ENCODE measurements around the gene NEDD4L. TPM values are rescaled to one million over a fixed set of nuclear protein-coding genes. Genes with fewer than 3 reads are reported as not detected.

NEDD4L gene
- total RNA-seq, 1 donor from 2014 or later, result 60.2 TPM

DNA sequence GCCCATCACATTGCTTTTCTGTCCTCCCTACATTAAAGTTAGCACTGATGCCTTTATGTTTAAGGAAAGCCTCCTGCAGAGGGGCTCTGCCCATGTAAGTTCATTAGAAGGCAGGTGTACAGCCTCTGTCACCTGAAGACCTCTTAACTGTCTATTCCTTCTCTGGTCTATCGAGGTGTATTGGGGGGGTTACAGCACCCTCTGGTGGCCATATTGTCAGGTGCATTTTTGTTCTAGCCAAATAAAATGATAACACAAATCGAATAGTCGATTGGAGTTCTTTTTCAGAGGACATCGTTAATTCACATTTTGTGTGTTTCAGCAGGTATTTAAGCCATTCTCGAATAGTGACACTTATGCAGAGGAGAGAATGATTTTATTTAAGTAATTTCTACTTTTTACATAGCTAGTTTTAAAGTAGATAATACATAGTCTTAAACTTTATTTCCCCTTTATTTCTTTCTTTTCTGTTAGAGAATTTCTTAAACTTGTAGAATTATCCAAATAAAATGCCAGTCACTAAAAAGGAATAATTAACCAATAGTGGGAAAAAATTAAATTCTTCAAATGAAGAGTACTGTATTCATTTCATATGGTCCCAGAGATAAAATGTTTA, 136.8 kb downstream of the NEDD4L start:
- no peak for DNase-seq (ENCODE audit: low spot score)

DNA sequence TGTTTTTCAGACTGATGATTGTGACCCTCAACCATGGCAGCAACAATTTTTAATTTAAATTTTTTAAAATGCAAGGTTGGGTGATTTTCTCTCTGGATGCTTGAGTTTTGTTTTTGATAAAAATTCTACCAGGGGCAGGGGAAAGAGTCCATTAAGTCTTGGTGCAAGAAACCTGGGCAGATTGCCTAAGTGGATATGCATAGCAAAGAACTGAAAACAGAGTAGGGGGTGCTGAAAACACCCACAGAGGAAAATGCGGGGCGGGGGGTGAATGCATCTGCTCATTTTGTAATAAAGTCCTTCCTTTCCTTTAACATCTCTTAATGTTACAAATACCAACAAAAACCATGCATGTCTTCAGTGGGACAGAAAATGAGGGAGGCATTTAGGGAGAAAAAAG, 138.0 kb downstream of the NEDD4L start:
- DNase-seq (ENCODE audit: low spot score), result no peak

DNA sequence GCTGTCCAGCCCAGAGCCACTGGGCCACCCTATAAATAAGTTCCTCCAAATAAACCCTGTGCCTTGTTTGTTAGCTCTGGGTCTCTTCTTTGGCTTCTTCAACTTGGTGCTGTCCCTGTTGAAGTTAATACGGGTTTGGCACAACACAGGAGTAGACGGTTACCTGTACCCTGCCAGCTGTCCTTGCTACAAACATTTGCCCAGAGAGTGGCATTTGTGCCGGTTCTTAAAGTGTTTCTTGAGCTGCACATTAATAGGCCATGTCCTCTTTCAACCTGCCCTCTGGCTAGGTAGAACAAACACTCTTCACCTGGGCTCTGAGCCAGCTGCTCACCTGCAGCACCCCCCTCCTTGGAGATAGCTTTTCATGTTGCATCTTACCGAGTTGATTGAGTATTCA, 139.2 kb downstream of the NEDD4L start:
- no peak for DNase-seq (ENCODE audit: low spot score)

DNA sequence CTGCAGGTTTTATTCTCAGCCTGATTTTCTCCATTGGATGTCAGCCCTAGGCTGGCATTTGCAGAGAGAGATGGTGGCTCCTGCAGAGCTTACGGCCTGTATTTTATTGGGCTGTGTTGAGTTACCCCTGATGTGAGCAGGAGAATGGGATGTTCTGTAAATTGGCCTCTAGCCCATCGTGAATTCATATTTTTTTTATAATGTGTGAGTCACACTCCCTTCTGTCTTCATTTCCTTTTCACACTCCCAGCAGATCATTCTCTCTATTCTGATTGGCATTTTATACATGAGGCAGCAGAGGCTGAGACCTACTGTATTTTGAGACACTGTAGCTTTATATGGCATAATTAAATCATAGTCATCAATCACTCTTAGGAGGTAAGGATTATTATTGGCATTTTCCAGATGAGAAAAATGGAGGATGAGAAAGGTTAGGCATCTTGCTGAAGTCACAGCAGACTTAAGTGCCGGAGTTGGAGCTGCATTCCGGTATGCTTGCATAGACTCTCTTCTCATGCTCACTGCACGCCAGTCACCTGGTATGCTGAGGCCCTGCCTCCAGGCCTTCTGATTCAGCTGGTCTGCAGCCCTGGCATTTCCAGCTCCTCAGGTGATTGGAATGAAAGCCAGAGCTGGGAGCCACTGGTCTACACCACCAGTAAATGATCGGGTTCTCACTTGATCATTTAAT, 142.4 kb downstream of the NEDD4L start:
- DNase-seq (ENCODE audit: low spot score), result peak; percentile 41

DNA sequence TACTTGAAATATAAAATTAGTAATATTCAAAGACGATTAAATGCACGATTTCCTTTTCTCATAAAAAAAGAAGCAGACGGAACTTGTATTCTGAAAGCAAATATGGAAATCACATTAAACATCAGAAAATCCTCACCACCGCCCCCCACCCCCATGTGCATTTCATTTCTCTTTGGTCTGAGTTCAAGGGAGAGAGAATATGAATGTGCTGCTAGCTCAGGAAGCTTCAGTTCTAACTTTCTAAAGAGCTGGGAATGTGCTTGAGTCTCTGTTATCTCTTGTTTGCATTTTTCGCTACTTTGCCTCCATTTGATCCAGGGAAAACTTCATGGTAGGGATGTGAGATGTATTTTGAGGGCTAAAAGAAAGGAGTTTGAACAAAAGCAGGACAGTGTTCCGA, 143.6 kb downstream of the NEDD4L start:
- DNase-seq (ENCODE audit: low spot score), result no peak

DNA sequence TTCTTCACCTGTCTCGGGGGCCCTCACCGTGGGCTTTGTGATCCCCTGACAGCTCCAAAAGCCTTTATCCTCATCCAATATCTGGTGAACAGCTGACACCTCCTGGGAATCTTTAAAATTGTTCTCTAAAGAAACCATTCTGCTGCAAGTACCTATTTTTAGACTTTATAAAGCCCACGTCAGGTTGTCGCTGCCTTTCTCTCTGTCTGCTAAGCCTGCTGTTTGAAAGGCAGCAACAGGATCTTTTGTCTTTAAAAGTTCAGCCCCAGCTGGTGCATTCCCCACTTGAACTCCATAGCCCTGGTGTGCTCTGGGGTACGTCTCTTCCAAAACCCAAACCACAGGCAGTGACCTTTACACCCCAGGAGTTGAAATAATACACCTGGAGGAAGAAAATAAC, 145.0 kb downstream of the NEDD4L start:
- DNase-seq (ENCODE audit: low spot score), result no peak

DNA sequence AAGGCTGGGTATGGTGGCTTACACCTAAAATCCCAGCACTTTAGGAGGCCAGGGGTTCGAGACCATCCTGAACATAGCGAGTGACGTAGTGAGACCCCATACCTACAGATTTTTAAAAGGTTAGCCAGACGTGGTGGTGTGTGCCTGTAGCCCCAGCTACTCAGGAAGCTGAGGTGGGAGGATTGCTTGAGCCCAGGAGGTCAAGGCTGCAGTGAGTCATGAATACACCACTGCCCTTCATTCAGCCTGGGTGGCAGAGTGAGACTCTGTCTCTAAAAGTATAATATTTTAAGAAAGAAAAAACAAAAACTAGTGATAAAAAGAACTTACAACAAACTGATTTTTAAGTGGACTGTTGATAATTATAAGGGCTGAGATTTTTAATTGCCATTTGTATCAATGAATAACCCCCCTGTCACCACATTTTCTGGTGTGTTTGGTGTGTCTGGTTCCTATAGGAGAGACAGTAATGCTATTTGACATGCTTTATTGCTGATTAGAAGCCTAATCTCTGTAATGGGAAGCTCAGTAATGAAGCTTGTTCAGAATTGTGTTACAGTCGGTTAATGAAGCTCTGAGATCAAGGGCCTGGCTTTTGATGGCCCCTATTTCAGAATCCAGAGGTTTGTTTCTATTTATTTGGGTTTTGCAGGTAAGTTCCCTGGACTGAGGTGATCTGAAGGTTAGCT, 147.0 kb downstream of the NEDD4L start:
- DNase-seq (ENCODE audit: low spot score), result no peak

DNA sequence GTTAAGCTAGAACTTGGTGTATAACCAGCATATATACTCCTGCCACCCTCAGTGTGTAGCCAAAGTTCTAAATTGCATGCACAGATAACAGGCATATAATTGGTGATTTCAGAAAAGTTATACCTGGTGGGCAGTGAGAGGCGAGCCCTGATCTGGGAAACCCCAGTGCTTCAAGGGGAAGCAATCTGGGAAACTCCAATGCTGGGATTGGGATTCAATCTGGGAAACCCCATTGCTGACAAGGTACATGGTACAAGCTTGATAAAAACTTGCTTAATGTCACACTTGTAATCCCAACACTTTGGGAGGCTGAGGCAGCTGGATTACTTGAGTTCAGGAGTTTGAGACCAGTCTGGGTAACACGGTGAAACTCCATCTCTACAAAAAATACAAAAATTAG, 147.6 kb downstream of the NEDD4L start:
- DNase-seq (ENCODE audit: low spot score), result no peak

DNA sequence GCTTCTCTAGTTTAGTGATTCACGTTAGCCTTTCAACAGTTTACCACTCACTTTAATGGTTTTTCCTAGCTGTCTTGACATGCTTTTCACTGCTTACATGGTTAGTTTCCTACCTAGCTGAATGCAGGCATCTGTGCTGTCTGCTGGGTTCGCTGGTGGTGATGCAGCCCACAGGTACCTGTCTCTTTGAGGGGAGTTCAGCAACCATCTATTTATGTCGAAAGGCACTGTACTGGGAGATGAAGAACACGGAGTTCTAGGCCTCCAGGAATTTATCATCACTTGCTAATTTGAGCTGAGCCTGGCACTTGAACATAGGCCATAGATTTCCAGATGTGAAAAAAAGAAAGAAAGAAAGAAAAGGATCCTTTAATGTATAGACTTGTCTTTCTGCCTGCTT, 148.5 kb downstream of the NEDD4L start:
- DNase-seq (ENCODE audit: low spot score), result no peak

DNA sequence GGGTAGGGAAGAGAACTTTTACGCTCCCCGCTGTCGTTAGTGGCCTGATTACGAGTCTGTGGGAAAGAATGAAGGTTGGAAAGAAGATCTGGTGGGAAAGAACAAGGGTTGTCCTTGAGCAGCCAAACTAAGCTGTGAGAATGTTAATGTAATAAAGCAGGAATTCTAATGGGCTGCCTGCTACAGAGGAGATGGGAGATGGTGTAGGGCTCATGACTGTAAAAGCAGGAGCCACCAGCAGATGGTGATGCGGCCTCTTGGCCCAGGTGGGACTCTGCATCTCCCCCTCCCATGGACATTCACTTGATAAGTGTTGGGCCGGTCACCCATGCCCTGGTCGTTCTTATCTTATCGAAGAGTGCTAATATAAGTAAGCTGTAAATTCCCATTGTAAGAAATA, 150.0 kb downstream of the NEDD4L start:
- no peak for DNase-seq (ENCODE audit: low spot score)

DNA sequence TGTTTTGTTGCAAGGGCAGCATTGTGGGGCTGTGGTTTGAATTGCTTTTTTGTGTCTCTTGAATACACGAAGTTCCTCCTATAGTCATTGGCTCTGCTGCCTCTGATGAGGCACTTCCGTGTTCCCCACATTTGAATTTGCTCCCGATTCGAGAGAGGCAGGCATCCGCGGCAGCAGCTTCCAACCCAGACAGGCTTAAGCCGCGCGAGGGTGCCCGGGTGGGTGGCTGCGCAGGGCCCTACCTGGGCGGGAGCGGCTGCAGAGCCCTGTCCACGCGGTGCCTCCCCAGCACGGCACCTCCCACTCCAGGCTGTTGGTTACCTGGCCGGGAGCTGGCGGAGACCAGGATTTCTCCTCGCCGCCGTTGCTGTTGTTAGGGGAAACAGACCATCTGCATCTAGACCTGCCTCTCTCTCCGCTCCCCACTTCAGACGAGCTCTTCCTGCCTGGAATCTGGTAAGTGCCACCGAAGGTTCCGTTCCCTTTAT, 151.3 kb downstream of the NEDD4L start:
- peak; percentile 37 for DNase-seq (ENCODE audit: low spot score)

DNA sequence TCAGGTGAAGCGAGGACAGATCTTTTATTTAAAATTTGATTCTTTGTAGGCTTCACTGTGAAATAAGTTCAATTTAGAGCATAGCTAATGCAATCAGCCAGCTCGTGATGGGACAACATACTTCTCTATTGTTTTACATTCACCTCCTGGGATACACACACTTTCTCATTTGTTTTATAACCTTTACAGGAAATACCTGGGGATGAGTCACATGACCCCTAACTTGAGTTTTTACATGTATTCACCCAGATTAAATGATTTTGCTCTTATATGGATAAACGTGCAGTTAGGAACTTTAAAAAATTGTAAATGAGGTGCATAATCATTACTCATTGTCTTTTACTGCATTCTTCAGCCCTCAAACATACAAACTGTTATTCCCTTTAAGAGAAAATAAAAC, 152.1 kb downstream of the NEDD4L start:
- DNase-seq (ENCODE audit: low spot score), result no peak

DNA sequence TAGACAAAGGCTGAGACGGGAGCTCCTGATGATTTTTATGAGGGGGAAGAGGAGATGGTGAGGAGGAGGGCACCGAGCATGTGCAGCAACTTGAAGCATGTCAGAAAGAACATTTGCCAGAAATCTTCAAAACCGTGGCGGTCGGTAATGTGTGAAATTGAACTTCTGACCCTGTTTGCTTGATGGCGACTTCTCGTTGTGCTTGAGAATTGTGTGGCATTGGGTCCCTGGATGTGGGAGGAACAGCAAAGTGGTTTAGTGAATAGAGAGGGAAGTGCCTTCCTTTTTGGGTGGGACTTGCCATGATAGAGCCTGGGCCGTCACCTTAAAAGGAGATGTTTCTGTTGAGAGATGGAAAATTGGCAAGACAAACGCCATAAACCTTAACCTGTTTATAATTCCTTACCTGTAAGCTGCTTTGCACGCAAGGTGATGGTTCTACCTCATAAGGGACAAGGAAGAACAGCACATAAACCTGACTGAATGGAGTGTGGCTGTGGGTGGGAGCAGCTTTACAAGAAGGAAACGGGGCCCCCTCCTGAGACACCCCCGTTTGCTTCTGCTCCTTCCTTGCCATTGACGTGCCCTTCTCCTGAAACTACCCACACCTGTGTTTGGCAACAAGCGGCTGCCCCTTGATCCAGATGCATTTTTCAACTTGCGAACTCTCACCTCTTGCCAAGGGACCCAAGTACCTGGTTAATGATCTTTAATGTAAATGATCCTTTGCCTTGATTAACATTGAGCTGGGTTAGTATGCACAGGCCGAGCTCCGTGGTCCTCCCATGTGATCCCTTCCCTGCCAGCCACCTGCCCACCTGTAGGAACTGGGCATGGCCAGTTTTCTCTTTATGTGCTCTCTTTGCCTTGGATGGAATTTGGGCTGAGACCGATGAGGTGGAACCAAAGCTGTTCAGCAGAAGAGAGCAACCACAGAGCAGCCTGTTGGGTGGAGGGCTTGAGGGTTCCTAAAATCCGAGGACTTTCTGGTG, 153.2 kb downstream of the NEDD4L start:
- no peak for DNase-seq (ENCODE audit: low spot score)

DNA sequence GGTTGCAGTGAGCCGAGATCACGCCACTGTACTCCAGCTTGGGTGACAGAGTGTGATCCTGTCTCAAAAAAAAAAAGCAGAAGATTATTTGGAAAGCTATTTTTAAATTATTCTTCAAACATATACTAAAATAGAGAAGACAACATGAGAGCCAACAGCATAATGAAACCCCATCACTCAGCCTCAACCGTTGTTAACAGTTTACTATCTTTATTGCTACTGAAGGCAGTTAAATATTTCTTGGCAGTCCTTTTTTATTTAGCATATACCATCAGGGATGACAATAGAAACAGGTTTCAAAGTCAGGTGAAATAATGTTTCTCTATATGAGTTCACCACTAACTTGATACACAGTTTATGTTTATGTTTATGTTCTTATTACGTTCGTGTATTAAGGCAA, 157.2 kb downstream of the NEDD4L start:
- no peak for DNase-seq (ENCODE audit: low spot score)

DNA sequence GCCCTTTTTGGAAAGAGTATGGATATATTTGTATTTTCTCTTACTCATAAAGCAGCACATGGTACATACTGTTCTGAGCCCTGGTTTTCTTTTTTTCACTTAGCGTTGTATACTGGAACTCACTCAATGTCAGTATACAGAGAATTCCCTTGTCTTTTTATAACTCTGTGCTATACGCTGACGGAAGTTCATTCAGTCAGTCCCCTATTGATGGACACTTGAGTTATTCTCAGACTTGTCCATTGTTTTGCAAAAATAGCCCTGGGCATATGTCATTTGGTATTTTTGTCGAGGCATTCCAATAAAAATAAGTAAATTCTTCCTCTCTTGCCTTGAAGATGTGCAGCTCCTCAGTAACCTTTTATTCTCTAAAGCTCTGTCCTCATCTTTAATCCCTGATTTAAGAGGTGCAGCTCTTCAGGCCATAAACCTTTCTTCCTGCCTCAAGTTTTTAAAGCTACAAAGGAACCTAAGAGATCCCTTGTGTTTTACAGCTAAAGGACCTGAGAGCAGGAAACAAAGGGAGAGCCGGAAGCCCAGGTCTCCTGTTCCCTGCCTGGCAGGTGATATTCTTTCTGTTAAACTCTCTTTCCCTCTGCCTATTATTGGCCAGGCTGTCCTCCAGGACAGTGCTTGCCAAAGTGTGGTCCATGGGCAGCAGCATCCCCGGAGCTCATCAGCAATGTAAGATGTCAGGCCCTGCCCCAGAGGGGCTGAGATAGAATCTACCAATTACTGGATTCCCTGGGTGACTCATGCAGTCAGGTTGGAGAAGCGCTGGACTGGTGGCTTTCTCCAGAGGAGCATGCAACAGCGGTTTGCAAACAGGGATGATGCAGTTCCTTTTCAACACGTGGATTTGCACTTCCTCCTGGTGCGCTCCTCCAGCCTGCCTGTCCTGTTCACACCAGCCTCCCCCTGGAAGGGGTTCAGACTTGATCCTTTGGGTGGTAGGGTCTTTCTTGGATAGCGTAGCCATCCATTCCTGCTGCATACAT, 158.0 kb downstream of the NEDD4L start:
- DNase-seq (ENCODE audit: low spot score), result no peak

DNA sequence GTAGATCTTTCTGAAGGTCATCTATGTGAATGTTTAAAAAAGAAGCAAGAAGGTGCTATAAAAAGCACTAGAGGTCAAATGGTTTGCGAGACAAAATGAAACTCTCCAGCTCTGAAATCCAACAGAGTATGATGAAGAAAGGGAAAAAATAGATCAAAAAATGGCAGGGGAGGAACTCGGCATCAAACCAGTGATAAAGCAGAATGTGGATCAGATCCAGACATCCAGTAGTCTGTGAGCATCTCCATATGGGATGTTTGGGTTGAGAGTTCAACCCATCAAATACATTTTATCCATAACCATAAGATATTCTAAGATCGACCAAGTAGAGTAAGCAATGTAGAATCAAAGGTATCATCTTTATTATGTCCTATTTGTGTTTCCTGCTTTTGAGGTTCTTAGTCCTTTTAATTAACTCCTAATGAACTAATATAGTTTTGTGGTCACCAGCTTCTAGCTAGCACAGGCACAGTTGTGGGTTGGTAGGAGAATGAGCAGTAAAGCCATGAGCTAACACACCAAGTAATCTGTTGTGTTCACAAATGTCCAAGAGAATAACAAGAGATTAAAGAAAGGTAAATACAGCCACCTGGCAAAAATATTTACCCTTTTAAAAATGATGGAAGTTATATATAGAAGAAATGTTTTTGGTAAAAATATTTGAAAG, 160.9 kb downstream of the NEDD4L start:
- no peak for DNase-seq (ENCODE audit: low spot score)

DNA sequence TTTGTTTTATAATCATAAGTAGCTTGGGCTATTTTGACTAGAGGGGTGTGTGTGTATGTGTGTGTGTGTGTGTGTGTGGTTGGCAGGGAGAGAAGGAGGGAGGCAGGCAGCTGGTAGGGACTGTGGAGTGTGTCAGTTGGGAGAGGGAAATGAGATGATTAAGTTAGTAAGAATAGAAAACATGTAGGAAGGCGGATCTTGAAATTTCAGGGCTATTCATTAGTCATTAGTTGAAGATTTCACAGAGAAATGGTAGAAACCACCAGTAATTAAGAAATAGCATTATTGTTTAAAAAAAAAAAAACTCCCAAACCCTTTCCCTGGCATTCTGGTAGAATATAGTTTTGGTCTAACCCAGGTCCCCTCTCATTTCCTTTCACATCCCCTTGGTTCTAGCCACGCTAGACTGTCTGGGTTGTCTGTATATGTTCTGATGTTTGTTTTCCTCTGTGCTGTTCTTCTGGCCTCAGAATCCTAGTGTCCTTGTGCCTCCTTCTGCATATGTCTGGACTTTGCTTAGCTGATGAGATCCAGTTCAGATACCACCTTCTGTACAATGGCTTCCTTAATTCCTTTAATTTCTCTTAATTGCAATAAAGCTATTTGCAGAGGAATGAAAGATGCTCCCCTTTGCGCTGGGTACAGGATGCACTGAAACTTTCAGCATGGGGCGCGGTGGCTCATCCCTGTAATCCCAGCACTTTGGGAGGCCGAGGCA, 161.6 kb downstream of the NEDD4L start:
- no peak for DNase-seq (ENCODE audit: low spot score)

DNA sequence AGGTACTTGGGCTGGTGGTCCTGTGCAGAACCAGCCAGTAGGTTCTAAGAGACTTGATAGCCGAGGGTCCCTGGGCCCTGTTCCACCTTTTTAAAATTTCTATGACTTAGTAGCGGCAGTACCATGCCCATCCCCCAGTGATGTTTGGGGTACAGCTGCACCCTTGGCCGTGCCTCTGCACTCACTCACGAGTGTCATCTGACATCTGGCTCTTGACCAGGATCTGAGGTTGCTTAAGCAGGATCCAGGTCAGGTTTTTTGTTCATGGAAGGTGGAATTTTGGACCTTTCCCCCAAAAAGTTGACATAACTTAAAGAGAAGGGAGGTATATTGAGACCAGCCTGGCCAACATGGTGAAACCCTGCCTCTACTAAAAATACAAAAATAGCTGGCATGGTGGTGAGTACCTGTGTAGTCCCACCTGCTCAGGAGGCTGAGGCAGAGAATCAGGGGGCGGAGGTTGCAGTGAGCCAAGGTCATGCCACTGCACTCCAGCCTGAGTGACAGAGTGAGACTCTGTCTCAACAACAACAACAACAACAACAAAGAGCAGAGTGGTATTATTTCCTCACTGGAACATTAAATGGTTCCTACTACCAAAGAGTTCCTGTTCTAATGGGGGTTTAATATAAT, 163.6 kb downstream of the NEDD4L start:
- DNase-seq (ENCODE audit: low spot score), result no peak

Measured in umbilical cord (tissue), 2 donors.